Measurements from ENCODE around the gene ZNF649.
"Not testable (repeated sequence)": the region's sequence is repeated elsewhere in the genome, so short reads cannot be mapped to it uniquely, and the experiment has no call there.

GRCh38 chr19:51907981-51908380 is 3.2 kb upstream of the ZNF649 start:
- not testable (repeated sequence) for TF ChIP-seq CTCF, POLR2A (IDR thresholded peaks at IDR 0.05)
